SK-N-SH (cell line): Measurements from ENCODE around the gene IPO11.

Source experiments
- CTCF ChIP-seq: fragments of 200-600 bp; sonication (generic); IDR thresholded peaks from 2 replicates; pipeline ENCODE4 v1.6.1; 2017; ENCODE audit warnings: antibody characterized with exemption, mild to moderate bottlenecking, moderate library complexity
- EP300 ChIP-seq, 2 experiments: IDR thresholded peaks; 2 replicates each; pipeline versions ENCODE4 v1.4.0 to v1.6.1; 2012; ENCODE audit warnings: borderline replicate concordance in 1 of 2, low read depth in 1 of 2, low read length in 1 of 2
- EZH2phosphoT487 ChIP-seq: fragments of 200-600 bp; sonication (generic); IDR thresholded peaks from 2 replicates; pipeline ENCODE4 v1.6.1; 2017; ENCODE audit warnings: low read depth, mixed run types, mild to moderate bottlenecking, antibody characterized with exemption, moderate library complexity, borderline replicate concordance
- JUND ChIP-seq: IDR thresholded peaks from 2 replicates; pipeline ENCODE4 v1.4.0; 2012
- MAX ChIP-seq: IDR thresholded peaks from 2 replicates; pipeline ENCODE4 v1.4.0; 2012; ENCODE audit warnings: low read depth
- MXI1 ChIP-seq: IDR thresholded peaks from 2 replicates; pipeline ENCODE4 v1.6.1; 2012; ENCODE audit warnings: mild to moderate bottlenecking, low read depth, low read length, improper control_type of control experiment
- NRF1 ChIP-seq: IDR thresholded peaks from 2 replicates; pipeline ENCODE4 v1.6.1; 2012; ENCODE audit warnings: low read depth, mild to moderate bottlenecking, low read length
- PBX3 ChIP-seq: IDR thresholded peaks from 2 replicates; pipeline ENCODE4; 2012
- POLR2AphosphoS5 ChIP-seq: IDR thresholded peaks from 2 replicates; pipeline ENCODE4 v1.6.1; 2012; ENCODE audit warnings: low read depth, low read length
- RFX5 ChIP-seq: IDR thresholded peaks from 2 replicates; pipeline ENCODE4 v1.6.1; 2012; ENCODE audit warnings: mild to moderate bottlenecking, improper control_type of control experiment, low read length
- SMC3 ChIP-seq: IDR thresholded peaks from 2 replicates; pipeline ENCODE4 v1.6.1; 2012; ENCODE audit warnings: low read depth, low read length, improper control_type of control experiment
- TAF1 ChIP-seq: IDR thresholded peaks from 2 replicates; pipeline ENCODE4 v1.6.1; 2012; ENCODE audit warnings: low read depth, mild to moderate bottlenecking, low read length, moderate library complexity, borderline replicate concordance
- USF1 ChIP-seq: IDR thresholded peaks from 2 replicates; pipeline ENCODE4 v1.4.0; 2012; ENCODE audit warnings: low read depth, borderline replicate concordance
- USF2 ChIP-seq: fragments of 150-350 bp; IDR thresholded peaks from 2 replicates; pipeline ENCODE4 v1.6.1; 2017; ENCODE audit warnings: antibody characterized with exemption, low read length, low read depth, borderline replicate concordance

GRCh38 chr5:62652225-62652624 lies 239.7 kb downstream of the IPO11 start:
- TF ChIP-seq JUND (no peak), CTCF (no peak), MXI1 (no peak), TAF1 (no peak), USF2 (no peak), NRF1 (no peak), PBX3 (no peak), EZH2phosphoT487 (no peak), POLR2AphosphoS5 (no peak), MAX (no peak), USF1 (no peak), EP300 (IDR thresholded peaks at IDR 0.05; ENCODE audit: borderline replicate concordance in 1 of 2, low read depth in 1 of 2, low read length in 1 of 2) (no peak), SMC3 (no peak), RFX5 (no peak)
